K562 (cell line): ENCODE measurements around the gene VSIG4. TPM values are rescaled to one million over a fixed set of nuclear protein-coding genes. Genes with fewer than 3 reads are reported as not detected.

Experiments
- ARID1B ChIP-seq: fragments of 450-650 bp; IDR thresholded peaks from 2 replicates; pipeline ENCODE4 v1.6.1; 2016; ENCODE audit warnings: antibody characterized with exemption, mild to moderate bottlenecking, inconsistent platforms
- ETV1 ChIP-seq: fragments of 450-650 bp; conservative IDR thresholded peaks from 2 replicates; pipeline ENCODE4 v1.6.1; 2016; ENCODE audit warnings: missing genetic modification characterization, control low read depth, low read depth, missing compliant biosample characterization
- NEUROD1 ChIP-seq: fragments of 150-350 bp; IDR thresholded peaks from 2 replicates; pipeline ENCODE4 v1.6.1; 2014; ENCODE audit warnings: borderline replicate concordance, low read length, low read depth; ENCODE audit not compliant: partially characterized antibody
- NFRKB ChIP-seq: fragments of 450-650 bp; IDR thresholded peaks from 2 replicates; pipeline ENCODE4 v1.6.1; 2016; ENCODE audit warnings: low read depth
- PML ChIP-seq: IDR thresholded peaks from 2 replicates; pipeline ENCODE4 v1.6.1; 2012; ENCODE audit warnings: low read length, inconsistent platforms
- RBM25 ChIP-seq: fragments of 200-400 bp; formaldehyde crosslinking; IDR thresholded peaks from 2 replicates; pipeline ENCODE4 v1.6.1; 2018; ENCODE audit warnings: low read length, low read depth, moderate library complexity; ENCODE audit not compliant: severe bottlenecking
- RNF2 ChIP-seq: sonication (generic); IDR thresholded peaks from 2 replicates; pipeline ENCODE4 v1.6.1; 2016
- SOX6 ChIP-seq: fragments of 450-650 bp; IDR thresholded peaks from 2 replicates; pipeline ENCODE4 v1.6.1; 2014; ENCODE audit warnings: mild to moderate bottlenecking
- TBL1XR1 ChIP-seq, 2 experiments: IDR thresholded peaks; 2 replicates each; pipeline ENCODE4 v1.6.1; 2012; ENCODE audit warnings: improper control_type of control experiment in 2 of 2, low read length in 2 of 2, mild to moderate bottlenecking in 1 of 2
- TCF3 ChIP-seq: sonication (generic); formaldehyde crosslinking; IDR thresholded peaks from 2 replicates; pipeline ENCODE4 v1.4.0; 2020; ENCODE audit warnings: mild to moderate bottlenecking, missing genetic modification reagents
- ZFPM2 ChIP-seq: fragments of 250-450 bp; sonication (Bioruptor Pico); IDR thresholded peaks from 2 replicates; pipeline ENCODE4 v1.5.1; 2022; ENCODE audit warnings: mild to moderate bottlenecking
- ZNF217 ChIP-seq: sonication (generic); formaldehyde crosslinking; IDR thresholded peaks from 2 replicates; pipeline ENCODE4 v1.8.0; 2022; ENCODE audit warnings: mild to moderate bottlenecking, missing genetic modification reagents
- ZNF24 ChIP-seq: fragments of 450-650 bp; IDR thresholded peaks from 2 replicates; pipeline ENCODE4 v1.6.1; 2016
- ZNF589 ChIP-seq: fragments of 200-800 bp; sonication (Bioruptor generic); IDR thresholded peaks from 2 replicates; pipeline ENCODE4 v1.6.1; 2016; ENCODE audit warnings: low read depth, missing genetic modification characterization, missing compliant biosample characterization
- polyA plus RNA-seq, 8 experiments: library from polyadenylated mRNA; depleted of rRNA in 4 of 8; stranded (reverse) in 5 of 8; unstranded in 3 of 8; fragments of >200 nt; fragmentation: Nextera tagmentation in 2 of 8; fragmentation: Illumina TruSeq in 1 of 8; extraction: Ambion mirVana in 2 of 8; extraction: Trizol in 1 of 8; gene quantifications; 2 replicates each; pipeline versions ENCODE4 v1.2.1 to v1.2.3, GENCODE V29; 2011 to 2014; ENCODE audit warnings: inconsistent platforms in 1 of 8, missing spikeins in 1 of 8
- total RNA-seq, 7 experiments: library from RNA; depleted of rRNA in 6 of 7; stranded (reverse); fragments of >200 nt in 6 of 7; fragmentation: Illumina TruSeq in 2 of 7; extraction: Trizol in 2 of 7; gene quantifications; 2 replicates each; pipeline versions ENCODE4 v1.2.1 to v1.2.3, GENCODE V29; 2011 to 2021; ENCODE audit warnings: low replicate concordance in 1 of 7
- TF ChIP-seq, protein P1 (sequence below): IDR thresholded peaks from 2 replicates; pipeline ENCODE4 v1.6.1; 2012; ENCODE audit warnings: low read depth, low read length, improper control_type of control experiment, borderline replicate concordance
- TF ChIP-seq, protein P2 (sequence below): sonication (generic); formaldehyde crosslinking; IDR thresholded peaks from 2 replicates; pipeline ENCODE4 v1.8.0; 2022; ENCODE audit warnings: missing genetic modification reagents, mild to moderate bottlenecking, borderline replicate concordance
- TF ChIP-seq, protein P3 (sequence below): sonication (generic); formaldehyde crosslinking; IDR thresholded peaks from 2 replicates; pipeline ENCODE4 v1.8.0; 2022; ENCODE audit warnings: mild to moderate bottlenecking, missing genetic modification reagents

VSIG4 gene
- total and polyA plus RNA-seq, 9 of the 15 experiments (the other 6 are each of a cell fraction or from before 2014, with no cell fraction given), result 0.22 to 1.6 (median 0.46) TPM; not detected in 1

DNA sequence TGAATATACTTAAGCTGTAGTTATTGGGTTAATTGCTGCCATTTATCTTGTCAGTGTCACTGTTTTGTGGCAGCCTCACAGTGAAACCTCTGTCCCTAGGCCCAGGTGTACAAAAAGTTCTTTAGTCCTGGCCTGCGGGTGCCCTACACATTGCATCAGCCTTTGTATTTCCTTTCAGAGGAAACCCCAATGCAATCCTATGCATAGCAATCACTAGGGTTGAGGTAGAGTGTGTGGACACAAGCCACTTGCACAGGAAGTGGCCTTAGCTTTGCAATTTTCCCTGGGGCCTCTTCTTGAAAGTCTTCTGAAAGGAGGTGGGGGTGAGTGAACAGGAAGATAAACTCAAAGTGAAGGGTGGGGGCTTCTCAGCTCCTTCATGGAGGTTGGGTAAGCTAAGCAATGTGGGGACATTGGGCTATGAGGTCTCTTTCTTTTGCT lies 27.8 kb downstream of the VSIG4 start (continued):
- TF ChIP-seq, protein P1, sequence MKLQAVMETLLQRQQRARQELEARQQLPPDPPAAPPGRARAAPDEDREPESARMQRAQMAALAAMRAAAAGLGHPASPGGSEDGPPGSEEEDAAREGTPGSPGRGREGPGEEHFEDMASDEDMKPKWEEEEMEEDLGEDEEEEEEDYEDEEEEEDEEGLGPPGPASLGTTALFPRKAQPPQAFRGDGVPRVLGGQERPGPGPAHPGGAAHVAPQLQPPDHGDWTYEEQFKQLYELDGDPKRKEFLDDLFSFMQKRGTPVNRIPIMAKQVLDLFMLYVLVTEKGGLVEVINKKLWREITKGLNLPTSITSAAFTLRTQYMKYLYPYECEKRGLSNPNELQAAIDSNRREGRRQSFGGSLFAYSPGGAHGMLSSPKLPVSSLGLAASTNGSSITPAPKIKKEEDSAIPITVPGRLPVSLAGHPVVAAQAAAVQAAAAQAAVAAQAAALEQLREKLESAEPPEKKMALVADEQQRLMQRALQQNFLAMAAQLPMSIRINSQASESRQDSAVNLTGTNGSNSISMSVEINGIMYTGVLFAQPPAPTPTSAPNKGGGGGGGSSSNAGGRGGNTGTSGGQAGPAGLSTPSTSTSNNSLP, result no peak
- TF ChIP-seq, protein P2, sequence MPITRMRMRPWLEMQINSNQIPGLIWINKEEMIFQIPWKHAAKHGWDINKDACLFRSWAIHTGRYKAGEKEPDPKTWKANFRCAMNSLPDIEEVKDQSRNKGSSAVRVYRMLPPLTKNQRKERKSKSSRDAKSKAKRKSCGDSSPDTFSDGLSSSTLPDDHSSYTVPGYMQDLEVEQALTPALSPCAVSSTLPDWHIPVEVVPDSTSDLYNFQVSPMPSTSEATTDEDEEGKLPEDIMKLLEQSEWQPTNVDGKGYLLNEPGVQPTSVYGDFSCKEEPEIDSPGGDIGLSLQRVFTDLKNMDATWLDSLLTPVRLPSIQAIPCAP, result no peak
- TF ChIP-seq NFRKB, result peak; percentile 66; the same call in 1 of the 2 replicates
- TF ChIP-seq RNF2, result peak; percentile 97
- no peak for TF ChIP-seq RBM25
- peak; percentile 89; the same call in 1 of the 2 replicates for TF ChIP-seq ZNF589 (CRISPR knock-in tag)
- peak; percentile 81 for TF ChIP-seq SOX6
- TF ChIP-seq ETV1 (tag), result peak; percentile 85
- no peak for TF ChIP-seq ZNF217 (CRISPR knock-in tag)
- TF ChIP-seq ZFPM2 (CRISPR knock-in tag), result no peak
- no peak for TF ChIP-seq PML
- no peak for TF ChIP-seq NEUROD1
- TF ChIP-seq TBL1XR1 (IDR thresholded peaks at IDR 0.05; ENCODE audit: low read length in 2 of 2), result 0 out of 4 replicates have a peak, but pooled peaks of 1 of the 2 experiments have one; percentile 16
- peak; percentile 36; the same call in 1 of the 2 replicates for TF ChIP-seq ARID1B
- TF ChIP-seq ZNF24, result 0 out of 2 replicates have a peak, but pooled peaks have one; percentile 58
- TF ChIP-seq TCF3 (CRISPR knock-in tag), result peak; percentile 9; the same call in 1 of the 2 replicates
- TF ChIP-seq, protein P3, sequence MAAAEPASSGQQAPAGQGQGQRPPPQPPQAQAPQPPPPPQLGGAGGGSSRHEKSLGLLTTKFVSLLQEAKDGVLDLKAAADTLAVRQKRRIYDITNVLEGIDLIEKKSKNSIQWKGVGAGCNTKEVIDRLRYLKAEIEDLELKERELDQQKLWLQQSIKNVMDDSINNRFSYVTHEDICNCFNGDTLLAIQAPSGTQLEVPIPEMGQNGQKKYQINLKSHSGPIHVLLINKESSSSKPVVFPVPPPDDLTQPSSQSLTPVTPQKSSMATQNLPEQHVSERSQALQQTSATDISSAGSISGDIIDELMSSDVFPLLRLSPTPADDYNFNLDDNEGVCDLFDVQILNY (CRISPR knock-in tag), result no peak
